Uterus (tissue), 4 donors: ENCODE measurements around the gene KRTAP10-5. TPM values are rescaled to one million over a fixed set of nuclear protein-coding genes. Genes with fewer than 3 reads are reported as not detected.

Experiments
- DNase-seq, 2 donors: peaks; one replicate each; pipeline ENCODE4 v3.0.0-alpha.2; 2019 to 2020
- H3K27ac ChIP-seq, 2 donors: fragments of 200-600 bp; sonication (generic); 1 replicate in 1 of 2; 2 replicates in 1 of 2; pipeline ENCODE4 v1.5.1; 2016 to 2018
- H3K27me3 ChIP-seq, 2 donors: fragments of 200-600 bp; sonication (generic); one replicate each; pipeline ENCODE4 v1.5.1; 2018 to 2019; ENCODE audit warnings: control low read depth in 1 of 2
- H3K36me3 ChIP-seq, 2 donors: fragments of 200-600 bp; sonication (generic); one replicate each; pipeline ENCODE4 v1.5.1; 2019; ENCODE audit warnings: control low read depth in 1 of 2
- H3K4me1 ChIP-seq, 2 donors: fragments of 200-600 bp; sonication (generic); one replicate each; pipeline ENCODE4 v1.5.1; 2018 to 2019; ENCODE audit warnings: control low read depth in 1 of 2
- H3K4me3 ChIP-seq, 2 donors: fragments of 200-600 bp; sonication (generic); 1 replicate in 1 of 2; 2 replicates in 1 of 2; pipeline ENCODE4 v1.5.1; 2018 to 2019; ENCODE audit warnings: mild to moderate bottlenecking in 1 of 2
- H3K9me3 ChIP-seq, 2 donors: fragments of 200-600 bp; sonication (generic); one replicate each; pipeline ENCODE4 v1.5.1; 2019; ENCODE audit warnings: control low read depth in 1 of 2
- POLR2A ChIP-seq, 2 donors: fragments of 450-650 bp; IDR thresholded peaks; one replicate each; pipeline ENCODE4 v1.6.1; 2016; ENCODE audit warnings: antibody characterized with exemption in 2 of 2, mild to moderate bottlenecking in 1 of 2, moderate library complexity in 1 of 2
- intact Hi-C: fragments of 100-400 bp; cut with DNase I; formaldehyde crosslinking; loops from one replicate; pipeline ENCODE4 v1.15.1; 2023; ENCODE audit warnings: low total_unique reads
- total RNA-seq, 4 donors: library from RNA; depleted of rRNA in 3 of 4; stranded (reverse); fragments of >200 nt in 3 of 4; gene quantifications; one replicate each; pipeline versions ENCODE4 v1.1.0 to v1.2.4, GENCODE V29; 2014 to 2023
- TF ChIP-seq, protein P1 (sequence below), 4 experiments: fragments of 200-600 bp in 2 of 4; fragments of 450-650 bp in 2 of 4; sonication (generic) in 2 of 4; IDR thresholded peaks; one replicate each; pipeline ENCODE4 v1.5.1; 2016 to 2019; ENCODE audit warnings: antibody characterized with exemption in 4 of 4, mild to moderate bottlenecking in 2 of 4, moderate library complexity in 1 of 4
- donor health status: DM: yes; HTN: yes; CAD: no.

KRTAP10-5 gene
- total RNA-seq, 4 donors from 2014 or later = not detected

DNA sequence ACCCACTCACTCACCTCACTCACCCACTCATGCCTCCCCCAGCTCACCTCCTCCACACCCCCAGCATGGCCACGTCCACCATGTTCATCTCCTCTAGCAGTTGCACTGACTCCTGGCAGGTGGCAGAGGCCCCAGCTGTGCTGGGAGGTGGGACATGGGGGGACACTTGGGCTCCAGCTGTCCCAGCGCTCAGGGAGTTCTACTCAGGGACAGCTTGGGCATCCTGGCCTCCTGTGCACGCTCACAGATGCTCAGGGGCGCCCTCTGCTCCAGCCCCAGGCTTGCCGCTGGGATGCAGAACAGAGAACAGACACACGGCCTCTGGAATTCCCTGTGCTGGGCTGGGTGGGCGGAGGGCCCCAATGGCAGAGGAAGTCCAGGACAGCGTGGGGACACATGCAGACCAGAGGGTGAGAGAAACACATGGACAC lies 36.7 kb upstream of the KRTAP10-5 start:
- no peaks in the 10 kb centered on the region for H3K27me3 ChIP-seq
- intact Hi-C loops = no loop called here
- H3K27ac ChIP-seq = no peak overlapping the region
- no peaks in the 10 kb centered on the region for H3K36me3 ChIP-seq
- H3K4me1 ChIP-seq = no peaks in the 10 kb centered on the region
- H3K4me3 ChIP-seq = no peak overlapping the region
- no peak for DNase-seq
- no peaks in the 10 kb centered on the region for H3K9me3 ChIP-seq
- TF ChIP-seq POLR2A (IDR thresholded peaks at IDR 0.05) = no peak
- TF ChIP-seq, protein P1, sequence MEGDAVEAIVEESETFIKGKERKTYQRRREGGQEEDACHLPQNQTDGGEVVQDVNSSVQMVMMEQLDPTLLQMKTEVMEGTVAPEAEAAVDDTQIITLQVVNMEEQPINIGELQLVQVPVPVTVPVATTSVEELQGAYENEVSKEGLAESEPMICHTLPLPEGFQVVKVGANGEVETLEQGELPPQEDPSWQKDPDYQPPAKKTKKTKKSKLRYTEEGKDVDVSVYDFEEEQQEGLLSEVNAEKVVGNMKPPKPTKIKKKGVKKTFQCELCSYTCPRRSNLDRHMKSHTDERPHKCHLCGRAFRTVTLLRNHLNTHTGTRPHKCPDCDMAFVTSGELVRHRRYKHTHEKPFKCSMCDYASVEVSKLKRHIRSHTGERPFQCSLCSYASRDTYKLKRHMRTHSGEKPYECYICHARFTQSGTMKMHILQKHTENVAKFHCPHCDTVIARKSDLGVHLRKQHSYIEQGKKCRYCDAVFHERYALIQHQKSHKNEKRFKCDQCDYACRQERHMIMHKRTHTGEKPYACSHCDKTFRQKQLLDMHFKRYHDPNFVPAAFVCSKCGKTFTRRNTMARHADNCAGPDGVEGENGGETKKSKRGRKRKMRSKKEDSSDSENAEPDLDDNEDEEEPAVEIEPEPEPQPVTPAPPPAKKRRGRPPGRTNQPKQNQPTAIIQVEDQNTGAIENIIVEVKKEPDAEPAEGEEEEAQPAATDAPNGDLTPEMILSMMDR (IDR thresholded peaks at IDR 0.05) = no peak

DNA sequence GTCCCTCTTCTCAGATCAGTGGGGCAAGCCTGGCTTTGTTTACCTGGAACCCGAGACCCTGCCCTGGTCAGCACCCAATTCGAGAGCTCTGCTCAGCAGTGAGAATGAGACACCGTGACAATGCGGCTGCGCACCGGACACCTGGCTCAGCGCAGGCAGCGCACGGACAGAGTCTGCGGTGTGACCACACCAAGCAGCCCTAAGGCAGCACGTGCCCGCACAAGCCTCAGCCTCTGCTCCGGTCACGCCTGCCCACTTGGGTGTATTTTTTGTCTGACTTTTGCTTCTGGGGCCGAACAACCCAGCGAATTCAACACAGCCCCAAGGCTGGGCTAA lies 36.2 kb upstream of the KRTAP10-5 start:
- Histone ChIP-seq H3K27me3 (no peaks in the 10 kb centered on the region), H3K27ac (no peak overlapping the region), H3K36me3 (no peaks in the 10 kb centered on the region), H3K4me3 (no peak overlapping the region), H3K9me3 (no peaks in the 10 kb centered on the region), H3K4me1 (no peaks in the 10 kb centered on the region)
- TF ChIP-seq, protein P1 (IDR thresholded peaks at IDR 0.05) = no peak
- TF ChIP-seq POLR2A (IDR thresholded peaks at IDR 0.05) = no peak
- intact Hi-C loops = no loop called here
- DNase-seq = no peak

DNA sequence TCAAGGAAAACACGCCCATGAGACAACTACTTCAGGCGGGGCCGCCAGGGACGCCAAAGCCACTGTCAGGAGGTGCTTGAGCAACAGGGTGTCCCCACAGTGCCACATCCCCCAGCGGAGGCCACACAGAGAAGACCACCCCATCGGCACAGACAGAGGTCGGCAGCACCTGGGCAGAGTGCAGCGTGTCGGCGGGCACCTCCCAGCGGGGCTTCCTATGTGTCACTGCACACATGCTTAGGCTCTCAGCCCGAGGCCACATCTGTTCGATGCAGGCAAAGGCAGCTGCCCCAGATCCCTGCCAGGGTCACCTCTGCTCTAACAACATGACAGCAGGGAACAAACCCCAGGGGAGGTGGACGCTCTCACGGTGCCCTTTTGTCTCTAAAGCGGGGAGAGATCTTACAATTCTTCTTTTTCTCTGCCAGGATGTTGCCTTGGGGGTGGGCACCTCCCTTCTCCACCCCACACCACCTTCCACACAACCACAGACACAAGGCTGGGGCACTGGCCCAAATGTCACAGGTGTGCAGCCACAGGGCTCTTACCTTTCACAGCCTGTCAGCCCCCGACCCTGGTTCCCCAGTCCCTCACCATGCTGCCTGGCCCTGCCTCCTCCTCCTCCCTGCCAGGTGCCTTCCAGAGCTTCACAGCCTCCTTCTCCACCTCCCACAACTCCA lies 35.6 kb upstream of the KRTAP10-5 start:
- H3K4me1 ChIP-seq = no peaks in the 10 kb centered on the region
- no peaks in the 10 kb centered on the region for H3K27me3 ChIP-seq
- DNase-seq = no peak
- H3K9me3 ChIP-seq = no peaks in the 10 kb centered on the region
- H3K27ac ChIP-seq = no peak overlapping the region
- no peak overlapping the region for H3K4me3 ChIP-seq
- TF ChIP-seq, protein P1 (IDR thresholded peaks at IDR 0.05) = no peak
- no peak for TF ChIP-seq POLR2A (IDR thresholded peaks at IDR 0.05)
- intact Hi-C loops = no loop called here
- no peaks in the 10 kb centered on the region for H3K36me3 ChIP-seq

DNA sequence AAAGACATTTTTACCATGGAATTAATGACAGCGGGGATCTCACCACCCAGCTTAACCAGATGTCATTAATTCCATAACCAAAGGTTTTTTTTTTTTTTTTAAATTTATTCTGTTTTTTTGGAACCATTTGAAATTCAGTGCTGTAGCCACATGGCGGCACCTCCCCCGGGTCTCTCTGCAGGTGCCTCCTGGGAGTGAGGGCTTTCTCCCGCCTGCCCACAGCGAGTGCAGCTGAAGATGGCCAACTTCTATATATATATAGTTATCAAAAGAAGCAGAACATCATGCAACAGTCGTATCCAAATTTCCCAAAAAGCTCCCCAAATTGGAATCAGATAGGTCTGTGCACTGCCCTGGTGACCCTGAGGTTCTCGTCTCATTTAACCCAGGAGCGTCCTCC lies 35.1 kb upstream of the KRTAP10-5 start:
- no peak overlapping the region for H3K4me3 ChIP-seq
- H3K4me1 ChIP-seq = no peaks in the 10 kb centered on the region
- H3K27me3 ChIP-seq = no peaks in the 10 kb centered on the region
- no peak for TF ChIP-seq POLR2A (IDR thresholded peaks at IDR 0.05)
- TF ChIP-seq, protein P1 (IDR thresholded peaks at IDR 0.05) = no peak
- no peaks in the 10 kb centered on the region for H3K9me3 ChIP-seq
- no peak for DNase-seq
- no peaks in the 10 kb centered on the region for H3K36me3 ChIP-seq
- intact Hi-C loops = no loop called here
- H3K27ac ChIP-seq = no peak overlapping the region

DNA sequence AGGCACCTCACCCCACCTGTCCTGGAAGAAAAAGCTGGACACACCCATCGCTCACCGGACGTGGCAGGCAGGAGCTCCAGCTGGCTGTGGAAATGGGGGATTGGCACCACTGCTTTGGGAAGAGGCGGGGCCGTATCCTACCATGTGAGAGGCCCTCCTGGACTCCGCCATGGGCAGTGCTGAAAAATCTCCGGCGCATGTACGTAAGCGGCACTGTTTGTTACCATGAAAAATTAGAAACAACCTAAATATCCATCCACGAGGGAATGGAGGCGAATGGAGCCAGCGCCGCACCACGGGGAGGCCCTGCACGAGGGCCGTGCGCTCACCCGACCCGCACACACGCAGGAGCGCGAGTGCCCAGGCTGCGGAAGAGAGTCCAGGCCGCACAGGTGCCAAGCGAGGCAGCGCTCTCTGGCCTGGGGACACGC lies 34.6 kb upstream of the KRTAP10-5 start:
- intact Hi-C loops = no loop called here
- H3K4me1 ChIP-seq = no peaks in the 10 kb centered on the region
- no peaks in the 10 kb centered on the region for H3K27me3 ChIP-seq
- H3K36me3 ChIP-seq = no peaks in the 10 kb centered on the region
- no peak overlapping the region for H3K4me3 ChIP-seq
- H3K27ac ChIP-seq = no peak overlapping the region
- TF ChIP-seq POLR2A (IDR thresholded peaks at IDR 0.05) = no peak
- TF ChIP-seq, protein P1 (IDR thresholded peaks at IDR 0.05) = no peak
- DNase-seq = no peak
- no peaks in the 10 kb centered on the region for H3K9me3 ChIP-seq
